ENCODE measurements around the gene ROR1.

DNA sequence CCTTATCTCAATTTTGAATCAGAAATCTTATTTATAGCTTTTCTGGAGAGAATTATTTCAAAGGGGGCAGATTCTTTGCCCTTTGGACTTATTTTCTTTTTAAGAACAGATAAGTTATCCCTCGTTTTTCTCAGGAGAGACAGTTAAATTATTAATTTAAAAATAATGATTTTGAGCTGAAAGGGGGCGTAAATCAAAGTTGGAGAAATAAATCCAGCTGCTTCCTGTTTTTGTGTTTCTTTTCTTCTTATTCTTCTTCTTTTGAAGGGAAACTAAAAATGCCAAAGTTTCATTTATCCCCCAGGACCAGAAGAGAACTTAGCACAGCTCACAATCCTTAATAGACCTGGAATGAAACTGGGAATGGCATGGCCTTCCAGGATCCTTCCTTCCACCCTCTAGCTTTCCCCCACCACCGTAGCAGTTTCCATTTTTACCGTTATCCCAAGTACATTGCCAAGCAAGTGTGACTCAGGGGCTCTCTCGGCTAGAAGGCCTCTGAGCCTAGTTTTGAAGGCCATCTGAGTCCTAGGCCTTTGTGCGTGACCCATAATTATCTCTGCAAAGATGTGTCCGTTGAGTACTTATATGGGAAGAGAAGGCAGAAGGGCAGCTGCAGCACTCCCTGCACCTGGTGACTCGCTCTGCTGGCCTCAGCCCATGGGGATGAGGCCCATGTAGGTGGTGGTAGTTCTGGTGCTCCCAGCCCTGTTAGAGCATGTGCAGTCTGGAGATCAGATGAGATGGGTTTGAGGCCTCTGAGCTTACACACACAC lies 181.7 kb downstream of the ROR1 start:
- TF ChIP-seq, protein P1, sequence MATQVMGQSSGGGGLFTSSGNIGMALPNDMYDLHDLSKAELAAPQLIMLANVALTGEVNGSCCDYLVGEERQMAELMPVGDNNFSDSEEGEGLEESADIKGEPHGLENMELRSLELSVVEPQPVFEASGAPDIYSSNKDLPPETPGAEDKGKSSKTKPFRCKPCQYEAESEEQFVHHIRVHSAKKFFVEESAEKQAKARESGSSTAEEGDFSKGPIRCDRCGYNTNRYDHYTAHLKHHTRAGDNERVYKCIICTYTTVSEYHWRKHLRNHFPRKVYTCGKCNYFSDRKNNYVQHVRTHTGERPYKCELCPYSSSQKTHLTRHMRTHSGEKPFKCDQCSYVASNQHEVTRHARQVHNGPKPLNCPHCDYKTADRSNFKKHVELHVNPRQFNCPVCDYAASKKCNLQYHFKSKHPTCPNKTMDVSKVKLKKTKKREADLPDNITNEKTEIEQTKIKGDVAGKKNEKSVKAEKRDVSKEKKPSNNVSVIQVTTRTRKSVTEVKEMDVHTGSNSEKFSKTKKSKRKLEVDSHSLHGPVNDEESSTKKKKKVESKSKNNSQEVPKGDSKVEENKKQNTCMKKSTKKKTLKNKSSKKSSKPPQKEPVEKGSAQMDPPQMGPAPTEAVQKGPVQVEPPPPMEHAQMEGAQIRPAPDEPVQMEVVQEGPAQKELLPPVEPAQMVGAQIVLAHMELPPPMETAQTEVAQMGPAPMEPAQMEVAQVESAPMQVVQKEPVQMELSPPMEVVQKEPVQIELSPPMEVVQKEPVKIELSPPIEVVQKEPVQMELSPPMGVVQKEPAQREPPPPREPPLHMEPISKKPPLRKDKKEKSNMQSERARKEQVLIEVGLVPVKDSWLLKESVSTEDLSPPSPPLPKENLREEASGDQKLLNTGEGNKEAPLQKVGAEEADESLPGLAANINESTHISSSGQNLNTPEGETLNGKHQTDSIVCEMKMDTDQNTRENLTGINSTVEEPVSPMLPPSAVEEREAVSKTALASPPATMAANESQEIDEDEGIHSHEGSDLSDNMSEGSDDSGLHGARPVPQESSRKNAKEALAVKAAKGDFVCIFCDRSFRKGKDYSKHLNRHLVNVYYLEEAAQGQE (tag by site-specific recombination; IDR thresholded peaks at IDR 0.05), result no peak
- TF ChIP-seq ZNF114 (tag by site-specific recombination; IDR thresholded peaks at IDR 0.05) (no peak), CTCF (tag by site-specific recombination; IDR thresholded peaks at IDR 0.05) (no peak), YY1 (tag by site-specific recombination; IDR thresholded peaks at IDR 0.05) (no peak)

Measured in HEK293 (cell line).